Vagina (tissue), 2 donors: ENCODE data around the gene F2R.

ENCODE experiments used
- POLR2A ChIP-seq, 2 donors: fragments of 450-650 bp; IDR thresholded peaks; one replicate each; pipeline ENCODE4 v1.6.1; 2017; ENCODE audit warnings: antibody characterized with exemption in 2 of 2, mild to moderate bottlenecking in 2 of 2, moderate library complexity in 2 of 2
- POLR2AphosphoS5 ChIP-seq, 2 donors: sonication (generic); formaldehyde crosslinking; IDR thresholded peaks; one replicate each; pipeline ENCODE4 v1.9.0; 2017; ENCODE audit warnings: antibody characterized with exemption in 2 of 2, mild to moderate bottlenecking in 2 of 2, low read depth in 1 of 2; ENCODE audit not compliant: insufficient read depth in 1 of 2
- TF ChIP-seq, protein P1 (sequence below), 3 experiments: fragments of 450-650 bp in 2 of 3; fragments of 200-600 bp in 1 of 3; sonication (generic) in 1 of 3; IDR thresholded peaks; one replicate each; pipeline ENCODE4 v1.5.1; 2017 to 2019; ENCODE audit warnings: antibody characterized with exemption in 3 of 3, mild to moderate bottlenecking in 2 of 3, moderate library complexity in 2 of 3

GRCh38 chr5:76690037-76690679 is 25.8 kb upstream of the F2R start:
- TF ChIP-seq POLR2A (IDR thresholded peaks at IDR 0.05) (no peak), POLR2AphosphoS5 (IDR thresholded peaks at IDR 0.05; ENCODE audit: insufficient read depth in 1 of 2, low read depth in 1 of 2) (no peak)
- TF ChIP-seq, protein P1, sequence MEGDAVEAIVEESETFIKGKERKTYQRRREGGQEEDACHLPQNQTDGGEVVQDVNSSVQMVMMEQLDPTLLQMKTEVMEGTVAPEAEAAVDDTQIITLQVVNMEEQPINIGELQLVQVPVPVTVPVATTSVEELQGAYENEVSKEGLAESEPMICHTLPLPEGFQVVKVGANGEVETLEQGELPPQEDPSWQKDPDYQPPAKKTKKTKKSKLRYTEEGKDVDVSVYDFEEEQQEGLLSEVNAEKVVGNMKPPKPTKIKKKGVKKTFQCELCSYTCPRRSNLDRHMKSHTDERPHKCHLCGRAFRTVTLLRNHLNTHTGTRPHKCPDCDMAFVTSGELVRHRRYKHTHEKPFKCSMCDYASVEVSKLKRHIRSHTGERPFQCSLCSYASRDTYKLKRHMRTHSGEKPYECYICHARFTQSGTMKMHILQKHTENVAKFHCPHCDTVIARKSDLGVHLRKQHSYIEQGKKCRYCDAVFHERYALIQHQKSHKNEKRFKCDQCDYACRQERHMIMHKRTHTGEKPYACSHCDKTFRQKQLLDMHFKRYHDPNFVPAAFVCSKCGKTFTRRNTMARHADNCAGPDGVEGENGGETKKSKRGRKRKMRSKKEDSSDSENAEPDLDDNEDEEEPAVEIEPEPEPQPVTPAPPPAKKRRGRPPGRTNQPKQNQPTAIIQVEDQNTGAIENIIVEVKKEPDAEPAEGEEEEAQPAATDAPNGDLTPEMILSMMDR (IDR thresholded peaks at IDR 0.05), result no peak
